A549 (cell line): ENCODE results near the gene PLXNB2.

ENCODE experiments used
- CTCF ChIP-seq: fragments of >200 bp; sonication (Bioruptor Twin); formaldehyde crosslinking; IDR thresholded peaks from 3 replicates; pipeline ENCODE4 v1.5.1; 2016
- EHMT2 ChIP-seq: fragments of 200-600 bp; sonication (generic); IDR thresholded peaks from 2 replicates; pipeline ENCODE4 v1.6.1; 2016; ENCODE audit warnings: antibody characterized with exemption, low read depth, mild to moderate bottlenecking, moderate library complexity
- NR3C1 ChIP-seq: fragments of >200 bp; sonication (Bioruptor Twin); formaldehyde crosslinking; IDR thresholded peaks from 3 replicates; pipeline ENCODE4 v1.6.1; 2017
- PHF8 ChIP-seq: fragments of 200-600 bp; sonication (generic); IDR thresholded peaks from 2 replicates; pipeline ENCODE4 v1.6.1; 2016; ENCODE audit warnings: low read depth, mild to moderate bottlenecking, antibody characterized with exemption, moderate library complexity, borderline replicate concordance
- POLR2AphosphoS2 ChIP-seq: conservative IDR thresholded peaks from 2 replicates; pipeline ENCODE4 v1.6.1; 2012; ENCODE audit warnings: low read length, improper control_type of control experiment, inconsistent platforms
- RAD21 ChIP-seq, 2 experiments: fragments of >200 bp in 1 of 2; sonication (Bioruptor Twin) in 1 of 2; formaldehyde crosslinking in 1 of 2; IDR thresholded peaks in 1 of 2; conservative IDR thresholded peaks in 1 of 2; 2 replicates in 1 of 2; 3 replicates in 1 of 2; pipeline ENCODE4 v1.6.1; 2012 to 2018; ENCODE audit warnings: inconsistent platforms in 1 of 2
- RFX5 ChIP-seq: fragments of 450-650 bp; IDR thresholded peaks from 2 replicates; pipeline ENCODE4 v1.7.1; 2014; ENCODE audit warnings: antibody characterized with exemption, mild to moderate bottlenecking, moderate library complexity
- TP53 ChIP-seq: fragments of 250-450 bp; sonication (Bioruptor Pico); IDR thresholded peaks from 2 replicates; pipeline ENCODE4 v1.5.0; 2021; ENCODE audit warnings: mild to moderate bottlenecking, moderate library complexity

GRCh38 chr22:50343541-50343935, 36.1 kb upstream of the PLXNB2 start:
- no peak for TF ChIP-seq CTCF
- TF ChIP-seq EHMT2, result no peak
- no peak for TF ChIP-seq RAD21 (conservative IDR thresholded peaks at IDR 0.05 in 1 of 2, IDR thresholded peaks at IDR 0.05 in 1 of 2)
- no peak for TF ChIP-seq PHF8
- no peak for TF ChIP-seq POLR2AphosphoS2
- no peak for TF ChIP-seq RFX5
- no peak for TF ChIP-seq NR3C1
- no peak for TF ChIP-seq TP53 (CRISPR knock-in tag)
